ENCODE measurements around the gene MAG. TPM values are rescaled to one million over a fixed set of nuclear protein-coding genes. Genes with fewer than 3 reads are reported as not detected.
A peak's percentile ranks its signal among the peaks of the same experiment; 100 is the strongest.

The MAG gene
- total RNA-seq, 1 donor from 2014 or later = not detected

DNA sequence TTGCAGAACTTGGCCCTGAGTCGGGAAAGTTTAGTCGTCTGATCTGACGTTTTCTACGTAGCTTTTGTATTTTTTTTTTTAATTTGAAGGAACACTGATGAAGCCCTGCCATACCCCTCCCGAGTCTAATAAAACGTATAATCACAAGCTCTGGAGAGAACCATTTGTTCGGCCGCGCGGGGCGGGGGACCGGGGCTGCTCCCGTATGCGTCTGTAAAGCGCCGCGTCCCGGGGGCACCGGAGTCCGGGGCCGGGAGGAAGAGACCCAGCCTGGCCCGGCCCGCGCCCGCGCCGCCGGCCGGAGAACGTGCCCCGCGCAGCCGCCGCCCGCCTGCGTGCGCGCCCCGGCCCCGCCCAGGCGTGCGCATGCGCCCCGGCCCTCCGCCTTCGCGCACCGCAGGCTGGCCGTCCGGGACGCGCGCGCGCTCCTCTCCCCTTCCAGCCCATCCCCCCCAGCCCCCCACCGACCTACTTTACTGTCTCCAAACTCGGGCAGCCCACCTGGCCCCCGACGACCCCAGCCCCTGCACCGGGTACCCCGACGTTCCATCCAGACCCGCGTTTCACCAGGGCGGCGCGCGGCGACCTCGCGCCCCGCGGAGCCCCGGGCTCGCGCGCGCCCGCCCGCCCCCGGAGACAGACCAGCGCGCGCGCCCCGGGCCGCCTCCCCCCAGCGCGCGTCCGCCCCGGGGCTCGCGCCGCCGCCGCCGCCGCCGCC lies 24.0 kb upstream of the MAG start:
- DNase-seq (ENCODE audit: low read depth, low spot score) = peak; percentile 53
- H3K27me3 Mint-ChIP-seq (ENCODE audit: low read depth) = no peaks in the 10 kb centered on the region
- H3K9me3 Mint-ChIP-seq = no peaks in the 10 kb centered on the region
- H3K4me3 Mint-ChIP-seq = peak overlapping the region; percentile 96
- H3K36me3 Mint-ChIP-seq (ENCODE audit: low read depth) = peaks cover 5% of the 10 kb centered on the region
- TF ChIP-seq, protein P1, sequence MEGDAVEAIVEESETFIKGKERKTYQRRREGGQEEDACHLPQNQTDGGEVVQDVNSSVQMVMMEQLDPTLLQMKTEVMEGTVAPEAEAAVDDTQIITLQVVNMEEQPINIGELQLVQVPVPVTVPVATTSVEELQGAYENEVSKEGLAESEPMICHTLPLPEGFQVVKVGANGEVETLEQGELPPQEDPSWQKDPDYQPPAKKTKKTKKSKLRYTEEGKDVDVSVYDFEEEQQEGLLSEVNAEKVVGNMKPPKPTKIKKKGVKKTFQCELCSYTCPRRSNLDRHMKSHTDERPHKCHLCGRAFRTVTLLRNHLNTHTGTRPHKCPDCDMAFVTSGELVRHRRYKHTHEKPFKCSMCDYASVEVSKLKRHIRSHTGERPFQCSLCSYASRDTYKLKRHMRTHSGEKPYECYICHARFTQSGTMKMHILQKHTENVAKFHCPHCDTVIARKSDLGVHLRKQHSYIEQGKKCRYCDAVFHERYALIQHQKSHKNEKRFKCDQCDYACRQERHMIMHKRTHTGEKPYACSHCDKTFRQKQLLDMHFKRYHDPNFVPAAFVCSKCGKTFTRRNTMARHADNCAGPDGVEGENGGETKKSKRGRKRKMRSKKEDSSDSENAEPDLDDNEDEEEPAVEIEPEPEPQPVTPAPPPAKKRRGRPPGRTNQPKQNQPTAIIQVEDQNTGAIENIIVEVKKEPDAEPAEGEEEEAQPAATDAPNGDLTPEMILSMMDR (conservative IDR thresholded peaks at IDR 0.05) = no peak
- peak overlapping the region; percentile 86 for H3K27ac Mint-ChIP-seq (ENCODE audit: unreplicated experiment)
- peaks cover 7% of the 10 kb centered on the region for H3K4me1 Mint-ChIP-seq

DNA sequence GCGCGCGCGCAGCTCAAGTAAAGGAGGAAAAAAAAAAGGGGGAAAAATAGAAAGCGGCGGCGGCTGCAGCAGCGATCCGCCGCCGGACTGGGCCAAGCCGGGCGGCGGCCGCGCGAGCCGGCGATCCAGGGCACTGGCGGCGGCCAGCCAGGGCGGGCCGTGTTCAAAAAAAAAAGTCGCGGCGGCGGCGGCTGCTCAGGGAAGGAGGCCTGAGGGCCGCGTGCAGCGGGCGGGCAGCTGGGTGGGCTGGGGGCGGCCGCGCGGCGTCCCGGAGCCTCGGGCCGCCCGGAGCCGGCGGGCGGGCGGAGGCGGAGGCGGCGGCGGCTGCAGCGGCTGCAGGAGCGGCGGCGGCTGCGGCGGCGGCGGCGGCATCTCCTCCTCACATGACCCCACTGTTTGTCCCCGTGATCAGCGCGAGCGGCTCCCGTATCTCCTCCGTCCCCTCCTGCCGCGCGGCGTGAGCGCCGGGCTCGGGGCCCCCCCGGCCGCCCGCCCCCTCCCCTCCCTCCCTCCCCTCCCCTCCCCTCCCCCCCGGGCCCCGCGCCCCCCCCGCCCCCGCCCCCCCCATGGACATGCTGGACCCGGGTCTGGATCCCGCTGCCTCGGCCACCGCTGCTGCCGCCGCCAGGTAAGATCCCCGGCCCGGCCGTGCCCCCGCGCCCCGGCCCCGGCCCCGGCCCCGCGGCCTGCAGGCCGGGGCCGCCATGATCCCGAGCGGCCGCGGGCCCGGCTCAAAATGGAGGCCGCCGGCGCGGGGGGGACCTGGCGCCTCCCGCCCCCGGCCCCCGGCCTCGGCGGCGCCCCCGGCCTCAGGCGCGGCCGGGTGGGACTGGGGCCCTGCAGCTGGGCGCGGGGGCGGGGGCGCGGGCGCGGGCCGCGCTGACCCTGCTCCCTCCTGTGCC lies 23.2 kb upstream of the MAG start, which contains the start of gene USF2:
Gene USF2, plus strand, starts transcription at position 427 of the 902 bp plus-strand sequence. Its CDS starts 140 bp downstream, at position 567.
- TF ChIP-seq, protein P1 (conservative IDR thresholded peaks at IDR 0.05) = no peak
- peak within 1 kb of the TSS; percentile 86 for H3K27ac Mint-ChIP-seq (ENCODE audit: unreplicated experiment)
- peaks cover 7% of the 10 kb centered on the region for H3K4me1 Mint-ChIP-seq
- H3K36me3 Mint-ChIP-seq (ENCODE audit: low read depth) = peaks cover 8% of the 10 kb centered on the region
- peak; percentile 54 for DNase-seq (ENCODE audit: low read depth, low spot score)
- H3K4me3 Mint-ChIP-seq = peak within 1 kb of the TSS; percentile 96
- H3K9me3 Mint-ChIP-seq = no peaks in the 10 kb centered on the region
- H3K27me3 Mint-ChIP-seq (ENCODE audit: low read depth) = no peaks in the 10 kb centered on the region

DNA sequence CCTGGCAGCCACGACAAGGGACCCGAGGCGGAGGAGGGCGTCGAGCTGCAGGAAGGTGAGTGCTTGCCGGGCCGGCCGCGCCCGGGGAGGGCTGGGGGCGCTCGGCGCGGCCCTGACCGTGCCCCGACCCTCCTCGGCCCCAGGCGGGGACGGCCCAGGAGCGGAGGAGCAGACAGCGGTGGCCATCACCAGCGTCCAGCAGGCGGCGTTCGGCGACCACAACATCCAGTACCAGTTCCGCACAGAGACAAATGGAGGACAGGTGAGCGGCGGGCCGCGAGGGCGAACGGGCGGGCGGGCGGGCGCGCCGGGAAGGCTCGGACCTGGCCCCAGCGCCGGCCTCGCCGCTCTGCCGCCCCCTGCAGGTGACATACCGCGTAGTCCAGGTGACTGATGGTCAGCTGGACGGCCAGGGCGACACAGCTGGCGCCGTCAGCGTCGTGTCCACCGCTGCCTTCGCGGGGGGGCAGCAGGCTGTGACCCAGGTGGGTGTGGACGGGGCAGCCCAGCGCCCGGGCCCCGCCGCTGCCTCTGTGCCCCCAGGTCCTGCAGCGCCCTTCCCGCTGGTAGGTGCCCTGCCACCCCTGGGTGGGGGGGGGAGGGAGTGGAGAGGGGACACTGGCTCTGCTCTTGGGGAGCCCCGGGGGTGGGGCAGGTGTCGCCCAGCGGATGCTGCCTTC lies 22.4 kb upstream of the MAG start:
- TF ChIP-seq, protein P1 (conservative IDR thresholded peaks at IDR 0.05) = peak; percentile 89
- no peak overlapping the region for H3K27ac Mint-ChIP-seq (ENCODE audit: unreplicated experiment)
- DNase-seq (ENCODE audit: low read depth, low spot score) = peak; percentile 78
- H3K4me1 Mint-ChIP-seq = peaks cover 7% of the 10 kb centered on the region
- peak overlapping the region; percentile 84 for H3K4me3 Mint-ChIP-seq
- no peaks in the 10 kb centered on the region for H3K27me3 Mint-ChIP-seq (ENCODE audit: low read depth)
- H3K9me3 Mint-ChIP-seq = no peaks in the 10 kb centered on the region
- H3K36me3 Mint-ChIP-seq (ENCODE audit: low read depth) = peaks cover 12% of the 10 kb centered on the region

GRCh38 chr19:35270381-35270811 lies 21.6 kb upstream of the MAG start:
- DNase-seq (ENCODE audit: low read depth, low spot score) = no peak
- H3K36me3 Mint-ChIP-seq (ENCODE audit: low read depth) = peaks cover 13% of the 10 kb centered on the region
- peak overlapping the region; percentile 84 for H3K4me3 Mint-ChIP-seq

More at GRCh38 chr19:35270381-35270811, 21.6 kb upstream of the MAG start:
- Mint-ChIP-seq H3K9me3 (no peaks in the 10 kb centered on the region), H3K27me3 (ENCODE audit: low read depth) (no peaks in the 10 kb centered on the region), H3K4me1 (peaks cover 7% of the 10 kb centered on the region), H3K27ac (ENCODE audit: unreplicated experiment) (no peak overlapping the region)
- TF ChIP-seq, protein P1 (conservative IDR thresholded peaks at IDR 0.05) = no peak

All from neural crest cell (in vitro differentiated cells).